DND-41 (cell line): ENCODE data around the gene GPR162.

Experiments used
- ATAC-seq: fragments of 200-7000 bp; cut with Tn5 transposase; 3 replicates; pipeline ENCODE4 v1.9.1; 2021; ENCODE audit warnings: low read depth; ENCODE audit not compliant: insufficient read depth
- DNase-seq: peaks from one replicate; pipeline ENCODE4 v3.0.0-alpha.2; 2020
- H2AFZ ChIP-seq: 2 replicates; pipeline ENCODE4 v1.6.0; 2012; ENCODE audit warnings: low read depth, low read length
- H3K27ac ChIP-seq: 2 replicates; pipeline ENCODE4 v1.5.1; 2012; ENCODE audit warnings: low read length, inconsistent platforms
- H3K27me3 ChIP-seq: fragments of 200-600 bp; sonication (generic); 2 replicates; pipeline ENCODE4 v1.6.0; 2012; ENCODE audit warnings: low read length, mild to moderate bottlenecking, inconsistent platforms; ENCODE audit not compliant: insufficient read depth, poor library complexity
- H3K36me3 ChIP-seq: 2 replicates; pipeline ENCODE4 v1.5.1; 2012; ENCODE audit warnings: low read length, inconsistent platforms; ENCODE audit not compliant: insufficient read depth
- H3K4me1 ChIP-seq: 2 replicates; pipeline ENCODE4 v1.5.1; 2012; ENCODE audit warnings: mild to moderate bottlenecking, low read length; ENCODE audit not compliant: insufficient read depth
- H3K4me2 ChIP-seq: 2 replicates; pipeline ENCODE4 v1.6.0; 2012; ENCODE audit warnings: mild to moderate bottlenecking, moderate library complexity, low read length, inconsistent platforms; ENCODE audit not compliant: insufficient read depth
- H3K4me3 ChIP-seq, 2 experiments: fragments of 200-600 bp in 1 of 2; shearing (Covaris generic) in 1 of 2; 2 replicates each; pipeline ENCODE4 v1.5.1; 2012 to 2016; ENCODE audit warnings: inconsistent platforms in 2 of 2, low read length in 2 of 2, mild to moderate bottlenecking in 2 of 2, low read depth in 1 of 2, moderate library complexity in 1 of 2
- H3K79me2 ChIP-seq: 2 replicates; pipeline ENCODE4 v1.6.0; 2012; ENCODE audit warnings: low read length, inconsistent platforms; ENCODE audit not compliant: insufficient read depth
- H3K9ac ChIP-seq: 2 replicates; pipeline ENCODE4 v1.6.0; 2012; ENCODE audit warnings: low read depth, mild to moderate bottlenecking, inconsistent platforms, low read length, moderate library complexity
- H3K9me3 ChIP-seq: 2 replicates; pipeline ENCODE4 v1.5.1; 2012; ENCODE audit warnings: low read length, moderate library complexity, mild to moderate bottlenecking, inconsistent platforms; ENCODE audit not compliant: insufficient read depth, severe bottlenecking
- H4K20me1 ChIP-seq: 2 replicates; pipeline ENCODE4 v1.6.0; 2012; ENCODE audit warnings: low read length; ENCODE audit not compliant: insufficient read depth
- CTCF ChIP-seq: IDR thresholded peaks from 2 replicates; pipeline ENCODE4 v1.5.1; 2012; ENCODE audit warnings: borderline replicate concordance, low read length, moderate library complexity, mild to moderate bottlenecking; ENCODE audit not compliant: poor library complexity, severe bottlenecking; ENCODE audit errors: extremely low read depth
- EZH2 ChIP-seq: IDR thresholded peaks from 3 replicates; pipeline ENCODE4 v1.6.1; 2012; ENCODE audit warnings: borderline replicate concordance, low read depth, mild to moderate bottlenecking, moderate library complexity, low read length, inconsistent platforms; ENCODE audit not compliant: severe bottlenecking

The GPR162 gene

GRCh38 chr12:6809056-6809455 lies 12.6 kb upstream of the GPR162 start:
- no peaks in the 10 kb centered on the region for H3K36me3 ChIP-seq
- ATAC-seq: no peak
- H3K4me3 ChIP-seq: no peak overlapping the region
- DNase-seq: no peak
- no peak overlapping the region for H3K4me2 ChIP-seq
- no peaks in the 10 kb centered on the region for H3K79me2 ChIP-seq
- peaks cover 2% of the 10 kb centered on the region for H3K27me3 ChIP-seq
- no peaks in the 10 kb centered on the region for H4K20me1 ChIP-seq
- TF ChIP-seq CTCF: no peak
- no peak for TF ChIP-seq EZH2
- H3K4me1 ChIP-seq: no peaks in the 10 kb centered on the region
- no peak overlapping the region for H3K9ac ChIP-seq
- no peaks in the 10 kb centered on the region for H3K9me3 ChIP-seq
- H3K27ac ChIP-seq: no peak overlapping the region
- H2AFZ ChIP-seq: no peak overlapping the region

DNA sequence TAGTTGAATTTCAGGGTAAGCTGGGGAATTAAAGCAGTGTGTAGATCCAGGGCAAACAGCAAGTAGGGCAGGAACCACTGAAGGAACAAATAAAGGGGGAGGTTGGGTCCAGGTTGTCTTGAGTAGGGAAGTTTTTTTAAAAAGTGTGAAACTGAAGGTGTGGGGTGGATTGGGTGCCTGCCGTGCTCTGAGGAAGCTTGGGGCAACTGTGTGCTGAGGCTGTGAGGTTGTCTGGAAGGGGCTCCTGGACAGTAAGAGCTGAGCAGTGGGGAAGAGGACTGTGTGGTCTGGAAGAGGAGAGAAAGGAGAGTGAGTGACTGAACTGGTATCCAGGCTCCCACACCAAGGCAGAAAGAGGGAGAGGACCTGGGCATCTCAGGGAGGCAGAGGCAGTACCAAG lies 10.9 kb upstream of the GPR162 start:
- H3K36me3 ChIP-seq: no peaks in the 10 kb centered on the region
- H3K9me3 ChIP-seq: no peaks in the 10 kb centered on the region
- H3K4me2 ChIP-seq: no peak overlapping the region
- TF ChIP-seq CTCF (no peak), EZH2 (no peak)
- H3K4me3 ChIP-seq: no peak overlapping the region
- H3K79me2 ChIP-seq: no peaks in the 10 kb centered on the region
- H4K20me1 ChIP-seq: no peaks in the 10 kb centered on the region
- H3K27me3 ChIP-seq: peaks cover 17% of the 10 kb centered on the region
- ATAC-seq (no peak), DNase-seq (no peak)
- H3K9ac ChIP-seq: no peak overlapping the region
- H3K4me1 ChIP-seq: no peaks in the 10 kb centered on the region
- H2AFZ ChIP-seq: no peak overlapping the region
- H3K27ac ChIP-seq: no peak overlapping the region

- no peaks in the 10 kb centered on the region; the same call in 1 of the 2 replicates for H4K20me1 ChIP-seq
- no peak for ATAC-seq
- H3K27me3 ChIP-seq: peaks cover 17% of the 10 kb centered on the region
- no peaks in the 10 kb centered on the region for H3K9me3 ChIP-seq
- H3K4me2 ChIP-seq: no peak overlapping the region
- no peak for TF ChIP-seq CTCF
- no peak for TF ChIP-seq EZH2
- H3K27ac ChIP-seq: no peak overlapping the region
- no peaks in the 10 kb centered on the region for H3K79me2 ChIP-seq
- no peak overlapping the region for H2AFZ ChIP-seq
- no peak overlapping the region for H3K9ac ChIP-seq
- H3K4me1 ChIP-seq: no peaks in the 10 kb centered on the region
- no peak overlapping the region for H3K4me3 ChIP-seq
- no peaks in the 10 kb centered on the region for H3K36me3 ChIP-seq
- DNase-seq: no peak
Measured at GRCh38 chr12:6813363-6813762, 8.3 kb upstream of the GPR162 start.

DNA sequence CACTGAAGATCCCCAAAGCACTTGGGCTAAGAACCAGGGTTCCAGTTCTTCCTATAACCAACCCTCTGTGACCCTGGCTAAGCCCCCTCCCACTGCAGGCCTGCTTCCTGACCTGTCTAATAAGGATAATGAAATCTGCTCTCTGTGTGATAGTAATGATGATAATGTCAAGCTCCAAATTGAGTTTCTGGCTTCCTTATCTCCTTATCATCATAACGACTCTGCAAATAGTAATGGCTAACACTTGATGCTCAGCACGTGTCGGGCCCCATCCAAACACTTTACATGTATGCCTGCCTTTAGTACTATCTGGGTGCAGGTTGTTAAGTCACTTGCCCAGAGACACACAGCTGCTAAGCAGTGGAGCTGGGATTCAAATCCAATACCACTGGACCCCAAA lies 5.0 kb upstream of the GPR162 start:
- Histone ChIP-seq H3K36me3 (no peaks in the 10 kb centered on the region), H3K79me2 (no peaks in the 10 kb centered on the region), H4K20me1 (no peaks in the 10 kb centered on the region; the same call in none of the 2 replicates), H3K9me3 (no peaks in the 10 kb centered on the region), H3K9ac (no peak overlapping the region), H3K4me1 (peaks cover 9% of the 10 kb centered on the region), H2AFZ (no peak overlapping the region), H3K27ac (no peak overlapping the region), H3K4me2 (no peak overlapping the region), H3K4me3 (no peak overlapping the region), H3K27me3 (peaks cover 32% of the 10 kb centered on the region)
- no peak for TF ChIP-seq EZH2
- no peak for TF ChIP-seq CTCF
- ATAC-seq: no peak
- no peak for DNase-seq
